Mesenteric fat pad (tissue), 1 donor: ENCODE data around the gene RNF224. TPM values are rescaled to one million over a fixed set of nuclear protein-coding genes. Genes with fewer than 3 reads are reported as not detected.

Source experiments
- DNase-seq: peaks from one replicate; pipeline ENCODE4 v3.0.0-alpha.2; 2020; ENCODE audit warnings: low spot score
- total RNA-seq: library from RNA; stranded (reverse); fragmentation: NEBNext Ultra II Directional; extraction: Animal tissue kit (Norgen Biotek cat#: 25700); gene quantifications from one replicate; pipeline ENCODE4 v1.2.1, GENCODE V29; 2021
- donor health status: DM: yes; HTN: yes; CAD: no.

RNF224 gene
- total RNA-seq, 1 donor from 2014 or later, result not detected

DNA sequence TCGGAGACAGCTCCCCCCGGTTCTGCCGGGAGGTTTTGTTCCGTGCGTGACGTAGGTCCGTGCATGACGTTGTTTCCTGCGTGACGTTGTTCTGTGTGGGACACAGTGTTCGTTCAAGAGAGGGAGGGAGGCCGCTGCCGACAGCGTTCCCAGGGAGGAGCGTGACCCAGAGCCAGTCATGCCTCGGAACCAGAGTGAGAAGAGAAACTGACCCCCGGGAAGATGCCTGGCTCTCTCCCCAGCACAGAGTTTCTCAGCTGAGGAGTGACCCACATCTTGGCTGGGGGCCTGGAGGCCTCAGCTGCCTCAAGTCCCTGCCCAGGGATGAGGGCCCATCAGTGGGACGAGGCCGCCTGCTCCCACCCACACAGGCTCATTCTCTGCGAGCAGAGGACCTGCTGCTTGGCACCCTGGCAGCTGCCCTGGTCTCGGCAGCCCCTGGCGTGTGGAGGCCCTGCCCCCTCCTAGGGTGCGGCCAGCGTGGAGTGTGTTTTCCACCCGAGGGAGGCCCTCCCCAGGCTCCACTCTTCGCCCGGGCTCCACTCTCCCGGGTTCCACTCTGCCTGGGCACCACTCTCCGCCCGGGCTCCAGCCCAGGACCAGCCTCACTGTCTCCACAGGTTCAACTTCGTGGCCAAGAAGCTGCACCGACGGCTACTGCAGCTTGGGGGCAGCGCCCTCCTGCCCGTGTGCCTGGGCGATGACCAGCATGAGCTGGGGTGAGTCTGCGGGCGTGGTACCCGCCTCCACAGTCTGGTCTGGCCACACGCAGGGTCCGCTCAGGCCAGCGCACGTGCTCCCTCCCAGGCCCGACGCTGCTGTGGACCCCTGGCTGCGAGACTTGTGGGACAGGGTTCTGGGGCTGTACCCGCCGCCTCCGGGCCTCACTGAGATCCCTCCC is 13.9 kb upstream of the RNF224 start:
- no peak for DNase-seq

DNA sequence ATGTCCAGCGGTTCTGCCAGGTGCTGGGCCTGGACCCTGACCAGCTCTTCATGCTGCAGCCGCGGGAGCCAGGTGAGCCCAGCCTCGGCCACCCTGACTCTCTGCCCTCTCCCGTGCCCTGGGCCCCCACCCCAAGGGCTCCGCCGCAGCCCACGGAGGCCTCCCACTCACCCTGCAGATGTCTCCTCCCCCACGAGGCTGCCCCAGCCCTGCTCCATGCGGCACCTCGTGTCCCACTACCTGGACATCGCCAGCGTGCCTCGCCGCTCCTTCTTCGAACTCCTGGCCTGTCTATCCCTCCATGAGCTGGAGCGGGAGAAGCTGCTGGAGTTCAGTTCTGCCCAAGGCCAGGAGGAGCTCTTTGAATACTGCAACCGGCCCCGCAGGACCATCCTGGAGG is 12.7 kb upstream of the RNF224 start:
- DNase-seq, result no peak

DNA sequence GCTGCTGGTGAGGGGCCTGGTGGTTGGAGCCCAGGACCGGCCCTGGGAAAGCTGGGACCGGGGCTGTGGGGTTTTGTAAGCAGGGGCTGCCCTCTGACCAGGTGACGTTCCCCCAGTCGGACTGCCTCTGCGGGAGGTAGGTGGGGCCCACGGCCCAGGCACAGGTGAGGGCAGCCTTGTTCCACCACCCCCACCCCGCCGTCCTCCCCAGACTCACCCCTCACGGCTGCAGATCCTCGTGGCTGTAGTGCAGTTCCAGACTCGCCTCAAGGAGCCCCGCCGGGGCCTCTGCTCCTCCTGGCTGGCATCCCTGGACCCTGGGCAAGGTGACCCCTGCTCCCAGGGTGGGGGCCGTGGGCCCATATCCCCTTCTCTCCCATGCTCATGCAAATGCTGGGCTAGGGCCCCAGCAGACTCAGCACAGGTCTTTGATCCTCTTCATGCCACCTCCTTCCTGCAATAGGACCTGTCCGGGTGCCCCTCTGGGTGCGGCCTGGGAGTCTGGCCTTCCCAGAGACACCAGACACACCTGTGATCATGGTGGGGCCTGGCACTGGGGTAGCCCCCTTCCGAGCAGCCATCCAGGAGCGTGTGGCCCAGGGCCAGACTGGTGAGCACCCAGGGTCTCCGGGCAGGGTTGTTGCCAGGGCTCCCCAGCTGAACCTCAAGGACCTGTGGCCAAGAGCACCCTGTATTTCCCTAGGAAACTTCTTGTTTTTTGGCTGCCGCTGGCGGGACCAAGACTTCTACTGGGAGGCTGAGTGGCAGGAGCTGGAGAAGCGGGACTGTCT is 11.9 kb upstream of the RNF224 start:
- no peak for DNase-seq

DNA sequence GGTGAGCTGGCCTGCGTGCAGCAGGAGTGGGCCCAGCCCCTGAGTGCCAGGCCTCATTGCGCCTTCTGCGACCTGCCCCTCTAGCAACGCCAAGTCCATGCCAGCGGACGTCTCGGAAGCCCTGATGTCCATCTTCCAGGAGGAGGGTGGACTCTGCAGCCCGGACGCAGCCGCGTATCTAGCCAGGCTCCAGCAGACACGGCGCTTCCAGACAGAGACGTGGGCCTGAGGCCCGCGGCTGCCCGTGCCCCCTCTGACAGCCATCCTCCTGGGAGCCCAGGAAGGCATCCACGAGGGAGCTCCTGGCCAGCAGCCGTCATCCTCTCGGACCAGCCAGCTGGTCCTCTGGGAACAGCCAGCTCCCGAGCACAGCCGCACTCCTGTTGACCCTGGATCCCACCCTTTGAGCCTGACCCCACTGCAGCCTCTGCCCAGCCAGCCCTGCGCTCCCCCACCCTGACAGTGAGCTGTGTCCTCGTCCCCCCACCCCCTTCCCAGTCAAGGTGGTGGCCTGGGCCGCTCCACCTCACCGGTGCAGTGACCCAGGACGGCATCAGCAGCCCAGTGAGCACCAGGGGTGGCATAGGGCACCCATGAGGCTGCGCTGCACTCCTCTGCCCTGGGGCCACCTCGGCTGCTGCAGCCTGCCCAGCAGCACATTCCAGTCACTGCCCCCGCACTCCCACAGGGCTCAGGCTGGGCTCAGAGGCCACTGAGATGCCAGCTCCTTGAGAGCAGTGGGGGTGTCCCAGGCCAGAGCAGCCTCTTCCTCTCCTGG is 10.9 kb upstream of the RNF224 start:
- no peak for DNase-seq

DNA sequence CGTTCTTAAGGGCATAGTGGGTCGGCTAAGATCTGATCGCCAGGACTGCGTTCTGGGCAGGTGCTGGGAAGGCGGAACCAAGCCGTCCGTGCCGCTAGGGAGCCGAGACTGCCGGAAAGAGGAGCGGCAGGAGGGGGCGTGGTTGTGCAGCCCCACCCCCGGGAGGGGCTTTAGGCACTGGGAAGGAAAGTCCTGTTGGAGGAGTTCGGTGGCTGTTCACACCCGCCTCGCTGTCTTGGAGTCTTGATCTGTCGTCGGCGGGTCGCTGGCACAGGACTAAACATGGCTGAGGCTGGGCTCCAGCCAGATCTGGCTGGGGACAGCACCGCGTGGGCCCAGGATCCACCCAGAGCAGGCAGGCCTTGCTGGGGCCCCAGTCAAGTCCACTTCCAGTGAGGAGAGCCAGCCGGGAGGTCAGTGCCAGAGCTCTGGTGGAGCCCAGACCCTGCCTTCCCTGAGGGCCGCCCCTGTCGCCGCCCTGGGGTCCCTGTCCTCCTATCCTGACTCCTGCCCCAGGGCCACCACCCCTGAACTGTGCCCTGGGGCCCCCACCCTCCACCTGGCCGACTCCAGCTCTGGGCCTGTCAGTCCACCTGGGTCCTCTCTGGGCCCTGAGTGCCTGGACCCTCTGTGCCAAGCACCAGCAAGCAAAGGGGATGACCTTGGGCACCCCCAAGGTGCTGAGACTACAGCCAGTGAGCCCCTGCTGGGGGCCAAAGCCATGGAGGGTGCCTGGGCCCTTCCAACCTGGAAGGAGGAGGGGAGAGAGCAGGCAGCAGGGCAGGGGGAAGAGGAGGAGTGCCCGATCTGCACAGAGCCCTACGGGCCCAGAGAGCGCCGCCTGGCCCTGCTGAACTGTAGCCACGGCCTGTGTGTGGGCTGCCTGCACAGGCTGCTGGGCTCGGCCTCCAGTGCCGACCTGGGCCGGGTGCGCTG is 9.8 kb upstream of the RNF224 start:
- DNase-seq, result no peak

DNA sequence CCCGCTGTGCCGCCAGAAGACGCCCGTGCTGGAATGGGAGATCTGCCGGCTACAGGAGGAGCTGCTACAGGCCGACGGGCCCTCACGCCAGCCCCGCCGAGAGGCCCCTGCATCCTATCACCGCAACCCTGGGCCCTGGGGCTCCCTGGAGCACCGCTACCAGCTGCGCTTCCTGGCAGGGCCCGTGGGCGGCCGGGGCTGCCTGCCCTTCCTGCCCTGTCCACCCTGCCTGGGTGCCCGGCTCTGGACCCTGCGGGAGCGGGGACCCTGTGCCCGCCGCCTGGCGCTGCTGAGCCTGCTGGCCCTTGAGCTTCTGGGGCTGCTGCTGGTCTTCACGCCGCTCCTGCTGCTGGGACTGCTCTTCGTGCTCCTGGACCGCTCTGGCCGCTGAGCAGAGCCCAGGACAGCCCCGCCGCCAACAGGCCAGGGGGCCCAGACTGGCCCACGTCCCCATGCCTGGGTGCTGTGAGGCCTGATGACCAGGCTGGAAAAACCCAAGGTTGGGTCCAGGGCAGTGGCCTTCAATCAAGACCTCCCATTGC is 9.0 kb upstream of the RNF224 start:
- DNase-seq, result no peak

DNA sequence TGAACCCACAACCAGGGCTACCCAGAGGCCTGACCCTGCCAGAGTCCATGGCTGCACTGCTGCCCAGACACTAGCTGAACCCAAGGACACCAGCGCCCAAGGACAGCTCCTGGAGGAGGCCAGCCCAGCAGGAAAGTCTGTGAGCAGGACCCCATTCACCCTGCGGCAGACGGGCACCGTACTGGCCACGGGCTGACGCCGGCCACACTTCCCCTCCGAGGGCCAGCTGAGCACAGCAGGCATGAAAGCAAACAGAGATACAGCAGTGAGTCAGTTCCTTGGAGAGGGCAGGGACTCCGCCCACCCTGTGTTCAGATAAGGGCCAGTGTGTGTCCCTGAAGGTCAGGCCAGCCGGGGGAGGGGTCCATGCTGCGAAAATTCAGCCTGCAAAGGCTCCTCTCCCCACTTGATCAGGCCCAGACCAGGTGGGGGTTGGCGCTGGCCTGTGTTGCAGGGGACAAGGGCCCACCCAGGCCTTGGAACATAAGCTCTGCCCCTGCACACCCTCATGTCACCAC is 8.5 kb upstream of the RNF224 start:
- DNase-seq, result no peak

DNA sequence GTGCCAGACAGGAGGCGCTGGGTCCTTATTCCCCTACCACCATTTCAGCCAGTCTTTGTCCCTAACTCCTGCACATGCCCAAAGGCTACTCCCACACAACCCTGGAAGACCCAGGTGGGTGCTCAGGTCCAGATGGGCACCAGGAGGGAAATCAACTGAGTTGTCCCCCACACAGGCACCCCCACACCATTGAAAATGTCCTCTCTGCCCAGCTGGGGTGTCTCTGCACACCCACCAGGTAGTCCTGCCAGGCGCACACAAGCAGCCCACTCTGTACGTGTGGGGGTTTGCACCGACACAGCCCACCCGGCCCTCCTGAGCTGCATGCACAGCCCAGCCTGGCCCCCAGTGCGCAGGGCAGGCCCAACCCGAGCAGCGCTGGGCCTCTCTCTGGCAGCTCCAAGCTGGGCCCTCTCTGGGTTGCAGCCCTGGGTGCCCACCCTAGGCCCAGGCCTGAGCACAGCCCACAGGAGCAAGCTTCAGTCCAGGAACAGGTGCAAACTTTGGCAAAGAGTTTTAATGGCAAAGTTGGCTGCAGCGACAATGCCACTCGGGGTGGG is 7.5 kb upstream of the RNF224 start:
- DNase-seq, result no peak

DNA sequence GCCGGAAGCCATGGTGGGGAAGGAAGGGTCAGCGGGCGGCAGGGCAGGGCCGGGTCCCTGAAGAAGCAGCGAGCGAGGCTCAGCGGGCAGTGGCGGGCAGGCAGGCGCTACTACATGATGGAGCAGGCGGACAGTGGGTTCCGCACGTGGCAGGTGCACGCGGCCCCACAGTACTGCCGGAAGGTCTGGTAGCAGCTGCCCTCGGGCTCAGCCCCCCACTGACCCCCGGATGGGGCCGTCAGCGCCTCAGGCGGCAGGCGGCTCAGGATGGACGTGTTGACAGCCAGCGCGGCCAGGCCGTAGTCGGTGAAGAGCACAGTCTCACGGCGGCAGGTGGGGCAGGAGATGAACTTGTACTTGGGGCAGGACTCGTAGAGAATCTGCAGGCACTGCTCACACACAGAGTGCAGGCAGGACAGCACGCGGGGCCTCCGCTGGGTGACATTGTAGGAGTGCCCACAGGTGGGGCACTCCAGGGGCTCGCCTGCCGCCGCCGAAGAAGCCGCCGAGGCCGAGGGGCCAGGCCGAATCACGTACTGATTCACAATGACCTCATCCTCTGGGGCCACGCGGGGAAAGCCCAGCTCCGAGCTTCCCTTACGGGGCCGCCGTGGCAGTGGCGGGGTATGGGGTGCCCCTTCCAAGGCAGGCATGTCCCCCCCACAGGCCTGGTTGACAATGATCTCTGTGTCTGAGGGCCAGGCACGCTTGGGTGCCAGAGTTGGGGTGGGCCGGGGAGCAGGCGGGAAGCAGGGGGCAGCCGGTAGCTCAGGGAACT is 6.8 kb upstream of the RNF224 start:
- no peak for DNase-seq

DNA sequence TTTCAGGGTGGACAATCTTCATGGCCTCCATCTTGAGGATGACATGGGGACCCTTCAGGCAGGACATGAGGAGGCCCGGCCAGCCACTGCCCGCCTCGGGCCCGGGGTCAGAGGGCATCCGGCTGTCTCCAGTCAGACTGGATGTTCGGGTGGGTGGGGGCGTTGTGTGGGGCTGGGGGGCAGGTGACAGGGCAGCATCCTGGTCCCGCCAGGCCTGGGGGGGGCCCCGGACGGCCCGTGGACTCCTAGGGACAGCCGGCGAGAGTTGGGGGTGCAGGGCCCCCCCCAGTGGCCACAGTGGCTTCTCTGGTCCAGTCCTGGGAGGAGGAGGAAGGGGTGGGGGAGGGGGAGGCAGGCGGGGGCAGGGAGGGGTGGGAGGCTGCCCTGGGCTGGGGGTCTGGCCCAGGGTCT is 6.2 kb upstream of the RNF224 start:
- no peak for DNase-seq

DNA sequence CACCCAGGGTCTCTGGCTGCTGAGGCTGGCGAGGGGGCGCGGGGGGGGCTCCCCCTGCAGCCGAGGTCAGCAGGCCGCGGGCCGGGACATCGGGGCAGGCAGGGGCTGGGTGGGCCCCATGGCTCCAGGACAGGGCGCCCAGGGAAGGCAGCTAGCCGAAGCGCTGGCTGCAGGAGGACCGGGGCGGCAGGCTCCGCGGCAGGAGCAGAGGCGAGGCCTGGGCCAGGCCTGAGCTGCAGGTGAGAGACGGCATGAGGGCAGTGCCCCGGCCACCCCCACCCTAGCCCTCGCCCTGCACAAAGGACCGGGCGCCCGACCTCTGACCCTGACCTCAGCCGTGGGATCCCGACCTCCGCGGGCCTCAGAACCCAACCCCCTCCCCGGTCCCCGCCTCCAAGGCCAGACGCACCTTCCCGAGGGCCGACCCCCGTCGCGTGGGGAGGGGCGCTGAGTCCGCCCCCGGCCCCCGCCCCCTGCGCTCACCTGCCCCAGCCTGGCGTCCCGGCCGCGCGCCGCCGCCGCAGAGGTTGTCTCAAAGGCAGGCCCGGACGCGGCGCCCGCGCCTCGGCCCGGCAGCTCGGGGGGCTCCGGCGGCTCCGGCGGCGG is 5.7 kb upstream of the RNF224 start:
- DNase-seq, result no peak

DNA sequence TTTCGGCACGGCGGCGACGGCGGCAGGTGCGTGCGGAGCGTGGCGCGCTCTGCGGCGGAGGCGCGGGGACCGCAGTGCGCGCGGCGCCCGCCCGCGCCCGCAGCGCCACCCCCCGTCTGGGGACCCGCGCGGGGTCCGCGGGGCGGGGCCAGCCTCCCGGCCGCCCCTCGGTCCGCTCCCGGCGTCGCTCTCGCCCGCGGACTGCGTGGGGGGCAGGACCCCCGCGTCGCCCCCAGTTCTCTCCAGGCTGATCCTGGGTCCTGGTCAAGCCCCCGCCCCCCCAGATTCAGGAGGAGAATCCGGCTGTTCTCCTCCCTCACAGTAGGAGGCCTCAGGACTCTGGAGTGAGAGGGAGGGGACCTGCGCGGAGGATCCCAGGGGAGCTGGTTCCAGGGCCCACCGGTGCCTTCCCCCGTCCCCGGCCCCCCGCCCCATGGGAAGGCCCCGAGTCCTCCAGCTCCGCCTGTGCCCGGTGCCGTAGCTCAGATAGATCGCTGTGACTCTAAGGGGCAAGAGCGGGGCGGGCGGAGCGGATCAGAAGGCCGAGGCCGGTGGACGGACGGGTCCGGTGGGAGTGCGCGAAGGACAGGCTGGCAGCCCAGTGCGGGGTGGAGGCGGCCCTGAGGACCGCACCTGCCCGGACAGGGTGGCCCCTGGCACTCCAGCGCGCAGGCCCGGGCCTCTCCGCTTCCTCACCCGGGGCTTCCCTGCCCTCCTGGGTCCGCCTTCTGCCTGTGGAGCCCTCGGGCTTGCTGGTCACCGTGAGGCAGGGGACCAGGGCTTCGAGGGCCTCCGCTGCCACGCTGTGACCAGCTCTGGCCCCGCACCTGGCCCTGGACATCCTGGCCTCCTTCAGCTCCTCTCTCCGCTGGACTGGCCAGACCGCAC is 4.9 kb upstream of the RNF224 start, which contains the start of gene RNF208:
Gene RNF208, minus strand, starts transcription at position 51 of the 888 bp plus-strand sequence. CDS start 1,028 bp downstream, outside the sequence.
- DNase-seq, result no peak

DNA sequence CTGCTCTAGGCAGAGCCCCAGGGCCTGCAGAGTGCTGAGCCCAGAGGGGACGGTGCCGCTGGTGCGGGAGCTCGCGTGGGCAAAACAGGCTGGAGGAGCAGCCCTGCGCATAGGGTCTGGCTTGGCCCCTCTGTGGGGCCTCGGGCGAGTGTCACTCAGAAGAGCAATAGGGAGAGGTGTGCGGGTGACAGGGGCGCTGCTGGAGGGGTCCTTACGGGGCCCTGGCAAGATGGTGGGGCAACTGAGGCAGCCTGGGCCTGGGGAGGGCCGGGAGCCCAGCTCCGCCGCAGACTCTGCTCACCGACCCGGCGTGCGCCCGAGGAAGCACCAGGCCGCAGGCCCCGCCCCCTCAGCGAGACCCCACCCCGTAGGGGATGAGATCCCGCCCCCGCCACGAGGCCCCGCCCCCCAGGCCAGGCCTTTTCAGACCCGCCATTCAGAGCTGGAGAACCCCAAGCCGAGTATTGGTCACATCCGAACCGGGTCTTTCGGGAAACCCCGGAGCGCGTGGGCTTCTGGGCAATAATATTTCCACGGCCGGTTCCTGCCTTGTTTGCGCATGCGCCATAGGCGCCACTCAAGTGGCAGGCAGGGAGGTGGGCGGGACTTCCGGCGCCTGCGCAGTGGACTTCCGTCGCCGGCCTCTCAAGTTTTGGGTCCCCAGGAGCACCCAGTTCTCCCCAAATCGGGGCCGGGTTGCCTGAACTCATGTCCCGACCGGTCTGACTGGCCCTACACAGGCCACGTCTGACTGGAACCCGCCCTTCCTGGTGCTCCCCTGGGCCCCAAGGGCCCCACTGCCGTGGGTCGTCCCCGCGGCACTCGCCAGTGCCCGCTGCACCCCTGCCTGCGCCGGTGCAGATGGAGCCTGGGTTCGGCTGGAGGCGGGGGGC is 4.0 kb upstream of the RNF224 start:
- peak; percentile 98 for DNase-seq

DNA sequence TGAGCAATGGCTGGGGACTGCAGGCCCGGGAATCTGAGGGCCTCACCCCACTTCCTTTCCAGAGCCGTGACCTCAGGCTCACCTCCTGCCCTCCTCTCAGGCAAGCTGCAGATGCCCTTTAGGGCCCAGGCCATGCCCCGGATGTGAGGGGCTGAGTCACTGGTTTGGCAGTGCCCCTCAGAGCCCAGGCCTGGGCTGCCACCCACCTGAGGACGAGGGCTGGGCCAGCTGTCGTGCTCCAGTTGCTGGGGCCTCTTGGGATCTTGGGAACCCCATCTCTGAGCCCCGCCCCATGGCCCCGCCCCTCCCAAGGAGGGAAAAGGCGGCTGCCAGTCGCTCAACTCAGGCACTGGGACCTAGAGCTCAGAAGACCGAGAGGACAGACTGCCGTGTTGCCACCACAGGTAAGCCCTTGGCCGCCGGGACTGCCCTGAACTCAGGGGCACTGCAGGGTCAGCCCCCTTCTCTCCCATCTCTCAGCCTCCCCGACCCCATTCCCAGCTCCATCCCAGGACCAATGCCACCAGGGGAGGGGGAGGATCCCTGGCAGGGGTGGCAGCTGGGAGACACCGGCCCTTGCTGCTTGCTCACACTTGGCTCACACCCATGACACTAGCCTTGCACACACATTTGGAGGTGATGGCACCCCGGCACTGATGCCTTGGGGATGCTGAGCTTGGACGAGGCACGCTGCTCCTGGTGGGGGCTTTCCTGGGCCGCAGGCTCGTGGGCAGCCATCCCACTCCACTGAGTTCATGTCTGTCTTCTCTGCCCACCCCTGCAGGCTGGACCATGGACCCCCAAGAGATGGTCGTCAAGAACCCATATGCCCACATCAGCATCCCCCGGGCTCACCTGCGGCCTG is 2.2 kb upstream of the RNF224 start, which contains the start of gene CYSRT1:
Gene CYSRT1, plus strand, starts transcription at position 345 of the 865 bp plus-strand sequence. Its CDS starts 448 bp downstream, at position 793.
- no peak for DNase-seq
